Posterior cingulate gyrus (tissue), 11 donors: ENCODE data around the gene GPR45.
A peak's percentile ranks its signal among the peaks of the same experiment; 100 is the strongest.

Experiments
- DNase-seq, 10 donors: peaks; one replicate each; pipeline versions ENCODE4 v3.0.0 to v3.0.0-alpha.2; 2020 to 2021; ENCODE audit warnings: mixed read lengths in 3 of 10
- intact Hi-C: fragments of 100-400 bp; cut with DNase I; formaldehyde crosslinking; loops from one replicate; pipeline ENCODE4 v1.15.1; 2023

The GPR45 gene

DNA sequence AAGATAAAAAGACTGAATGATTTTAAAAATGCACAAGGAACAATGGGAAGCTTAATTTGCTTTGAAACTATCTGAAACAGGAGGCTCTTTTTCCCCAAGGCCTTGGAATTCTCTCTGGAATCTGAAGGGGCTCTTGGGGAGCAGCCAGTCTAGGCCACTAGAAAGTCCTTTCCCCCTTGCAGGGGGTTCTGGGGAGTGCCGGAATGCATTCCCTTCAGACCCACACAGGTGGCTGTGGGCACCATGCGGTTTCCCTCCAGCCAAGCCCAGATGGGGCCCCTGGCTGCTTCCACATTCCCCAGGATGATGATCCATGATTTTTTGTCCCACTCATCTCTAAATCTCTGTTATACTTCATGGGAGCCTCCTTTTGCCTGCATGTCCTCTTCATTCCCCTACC is 10.7 kb downstream of the GPR45 start:
- no peak for DNase-seq
- intact Hi-C loops = no loop called here

DNA sequence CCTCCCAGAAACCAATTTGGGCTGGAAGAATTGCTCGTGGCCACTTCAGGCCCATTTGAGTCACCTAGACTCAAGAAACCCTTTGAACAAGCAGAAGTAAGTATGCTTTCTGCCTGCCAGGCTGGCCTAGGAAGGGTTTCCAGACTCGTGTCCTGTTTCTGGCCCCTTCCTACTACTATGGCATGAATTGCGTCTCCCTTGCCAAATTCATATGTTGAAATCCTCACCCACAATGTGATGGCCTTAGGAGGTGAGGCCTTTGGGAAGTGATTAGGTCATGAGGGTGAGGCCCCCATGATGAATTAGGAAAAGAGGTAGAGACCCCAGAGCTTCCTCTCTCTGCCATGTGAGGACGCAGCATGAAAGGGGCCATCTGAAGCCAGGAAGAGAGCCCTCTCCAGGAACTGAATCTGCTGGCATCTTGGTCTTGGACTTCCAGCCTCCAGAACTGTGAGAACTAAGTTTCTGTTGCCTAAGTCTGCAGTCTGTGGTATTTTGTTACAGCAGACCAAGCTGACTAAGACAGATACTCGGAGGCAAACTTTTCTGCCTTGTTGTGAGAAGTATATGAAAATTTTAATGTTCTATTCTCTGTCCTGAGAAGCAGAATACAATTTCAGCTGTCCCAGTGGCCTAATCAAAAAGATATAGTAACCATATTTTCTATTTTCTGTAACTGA is 13.1 kb downstream of the GPR45 start:
- no peak for DNase-seq
- intact Hi-C loops = no loop called here

DNA sequence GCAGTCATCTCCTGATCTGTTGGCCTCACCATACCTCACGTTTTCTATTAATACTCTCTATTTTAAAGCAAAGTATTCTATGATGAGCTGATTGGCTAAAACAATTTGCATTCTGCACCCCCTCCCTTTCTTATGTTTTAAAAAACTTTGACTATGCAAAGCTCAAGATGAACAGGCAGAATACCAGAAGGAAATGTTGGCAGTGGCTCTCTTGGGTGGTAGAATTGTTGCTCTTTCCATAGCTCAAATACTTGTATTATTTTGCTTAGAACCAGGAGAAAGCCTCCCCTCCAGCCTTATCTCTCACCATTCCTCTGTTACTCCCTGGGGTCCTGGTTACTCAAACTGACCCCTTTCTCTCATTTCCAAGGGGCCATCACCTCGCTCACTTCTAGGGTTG is 14.4 kb downstream of the GPR45 start:
- DNase-seq = no peak
- intact Hi-C loops = no loop called here

DNA sequence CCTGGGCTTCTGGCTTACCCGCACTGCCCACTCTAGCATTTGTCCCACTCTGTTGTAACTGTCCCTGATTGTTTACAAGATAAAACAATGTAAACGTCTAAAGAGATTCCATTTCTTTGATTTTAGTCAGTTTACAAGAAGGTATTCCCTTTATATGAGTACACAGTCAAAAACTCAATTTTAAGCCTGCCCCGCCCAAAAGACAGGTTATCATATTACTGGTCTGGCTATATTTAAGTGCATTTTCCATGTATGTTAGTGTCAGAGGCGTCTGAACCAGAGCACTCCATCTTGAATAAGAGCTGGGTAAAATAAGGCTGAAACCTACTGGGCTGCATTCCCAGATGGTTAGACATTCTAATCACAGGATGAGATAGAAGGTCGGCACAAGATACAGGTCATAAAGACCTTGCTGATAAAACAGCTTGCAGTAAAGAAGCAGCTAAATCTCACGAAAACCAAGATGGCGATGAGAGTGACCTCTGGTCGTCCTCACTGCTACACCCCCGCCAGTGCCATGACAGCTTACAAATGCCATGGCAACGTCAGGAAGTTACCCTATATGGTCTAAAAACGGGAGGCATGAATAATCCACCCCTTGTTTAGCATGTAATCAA is 15.0 kb downstream of the GPR45 start:
- no peak for DNase-seq
- intact Hi-C loops = no loop called here

DNA sequence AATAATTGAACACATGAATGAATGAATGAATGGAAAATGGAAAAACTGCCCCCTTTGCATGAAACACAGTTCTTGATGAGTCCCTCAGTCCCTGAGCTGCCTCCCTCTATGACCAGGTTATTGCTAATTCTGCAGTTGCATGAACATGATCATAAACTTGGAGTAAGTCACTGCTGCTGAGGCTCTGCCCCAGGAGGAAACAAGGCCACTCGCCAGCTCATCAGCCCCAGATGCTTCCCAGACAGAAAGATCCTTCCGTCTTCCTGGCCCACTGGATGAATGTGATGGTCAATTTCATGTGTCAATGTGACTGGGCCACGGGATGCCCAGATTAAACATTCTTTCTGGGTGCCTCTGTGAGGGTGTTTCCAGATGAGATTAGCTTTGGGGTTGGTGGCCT is 16.4 kb downstream of the GPR45 start:
- no peak for DNase-seq
- intact Hi-C loops = no loop called here

DNA sequence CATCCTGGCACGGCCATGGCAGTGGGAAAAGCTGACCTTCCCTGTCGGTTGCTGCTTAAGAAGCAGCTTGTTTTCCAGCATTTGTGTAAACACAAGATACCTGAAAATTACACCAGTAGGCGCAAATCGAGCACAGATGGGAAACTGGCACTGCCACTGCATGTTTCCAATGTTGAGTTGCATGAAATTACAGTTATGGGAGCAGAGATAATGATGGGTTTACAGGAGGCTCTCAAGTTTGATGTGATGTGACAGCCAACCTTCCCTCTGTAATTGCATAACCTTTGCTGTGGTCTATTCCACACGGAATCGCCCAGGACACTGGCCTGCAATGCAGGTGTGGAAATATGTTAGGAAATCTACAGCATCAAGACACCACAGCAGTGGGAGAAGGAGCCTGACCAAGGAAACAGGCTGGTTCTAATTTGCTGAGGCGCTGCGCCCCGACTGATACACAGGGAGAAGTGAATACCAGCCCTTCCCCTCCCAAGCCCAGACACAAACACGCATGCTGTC is 17.4 kb downstream of the GPR45 start:
- no peak for DNase-seq
- intact Hi-C loops = no loop called here

DNA sequence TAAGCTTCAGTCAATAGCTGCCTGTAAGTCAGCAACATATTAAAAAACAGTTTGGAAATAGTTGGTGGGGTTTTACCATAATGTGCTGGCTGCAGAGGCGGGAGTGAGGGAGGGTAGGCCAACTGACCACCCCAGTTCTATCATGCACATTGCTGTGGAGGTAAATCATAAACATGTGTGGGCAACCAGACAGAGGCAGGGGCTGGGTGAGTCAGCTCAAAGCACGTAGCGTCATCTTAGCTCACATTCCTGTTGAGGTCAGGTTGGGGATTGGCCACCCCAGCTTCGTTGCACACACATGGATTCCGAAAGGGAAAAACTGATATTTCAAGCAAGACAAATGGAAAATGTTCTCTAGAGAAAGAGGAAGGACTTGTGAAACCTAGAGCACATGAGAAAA is 19.5 kb downstream of the GPR45 start:
- DNase-seq = no peak
- intact Hi-C loops = no loop called here

DNA sequence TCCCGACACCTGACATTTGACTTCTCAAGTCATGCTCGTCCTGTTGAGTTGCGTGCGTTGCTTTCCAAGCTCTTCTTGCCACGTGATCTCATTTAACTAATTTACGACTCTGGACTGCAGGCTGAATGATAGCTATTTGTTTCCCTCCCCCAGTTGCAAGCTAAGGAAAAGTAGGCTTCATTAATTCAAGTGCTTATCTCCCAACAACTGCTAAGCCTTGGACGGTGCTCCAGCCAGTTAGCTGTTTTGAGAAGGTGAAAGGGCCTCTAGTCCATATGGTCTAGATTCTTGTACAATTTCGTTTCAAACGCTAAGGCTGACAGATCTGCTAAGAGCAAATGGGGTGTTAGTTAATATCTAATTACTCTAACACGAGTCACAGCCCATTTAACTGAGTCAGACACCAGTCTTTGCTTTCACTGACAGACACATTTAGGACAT is 21.1 kb downstream of the GPR45 start:
- intact Hi-C loops = no loop called here

DNA sequence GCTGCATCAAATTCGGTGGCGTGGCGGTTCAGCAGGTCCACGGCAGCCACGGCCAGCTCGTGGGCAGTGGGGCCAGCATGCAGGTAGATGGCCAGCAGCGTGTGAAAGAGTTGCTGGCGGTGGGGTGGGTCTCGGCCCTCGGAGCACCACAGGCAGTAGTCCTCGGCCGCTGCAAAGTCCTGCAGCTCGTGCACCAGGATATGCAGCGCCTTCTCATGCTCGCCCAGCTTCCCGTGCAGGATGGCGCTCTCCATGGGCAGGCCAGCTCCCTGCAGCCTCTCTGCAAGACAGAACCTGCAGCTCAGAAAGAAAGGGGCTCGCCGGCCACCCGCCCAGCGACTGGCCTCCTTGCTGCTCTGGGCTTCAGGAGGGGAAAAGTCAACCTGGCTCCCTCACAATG is 27.9 kb downstream of the GPR45 start:
- DNase-seq = no peak
- intact Hi-C loops = no loop called here

More for the DNA sequence above, 21.1 kb downstream of the GPR45 start:
- no peak for DNase-seq

DNA sequence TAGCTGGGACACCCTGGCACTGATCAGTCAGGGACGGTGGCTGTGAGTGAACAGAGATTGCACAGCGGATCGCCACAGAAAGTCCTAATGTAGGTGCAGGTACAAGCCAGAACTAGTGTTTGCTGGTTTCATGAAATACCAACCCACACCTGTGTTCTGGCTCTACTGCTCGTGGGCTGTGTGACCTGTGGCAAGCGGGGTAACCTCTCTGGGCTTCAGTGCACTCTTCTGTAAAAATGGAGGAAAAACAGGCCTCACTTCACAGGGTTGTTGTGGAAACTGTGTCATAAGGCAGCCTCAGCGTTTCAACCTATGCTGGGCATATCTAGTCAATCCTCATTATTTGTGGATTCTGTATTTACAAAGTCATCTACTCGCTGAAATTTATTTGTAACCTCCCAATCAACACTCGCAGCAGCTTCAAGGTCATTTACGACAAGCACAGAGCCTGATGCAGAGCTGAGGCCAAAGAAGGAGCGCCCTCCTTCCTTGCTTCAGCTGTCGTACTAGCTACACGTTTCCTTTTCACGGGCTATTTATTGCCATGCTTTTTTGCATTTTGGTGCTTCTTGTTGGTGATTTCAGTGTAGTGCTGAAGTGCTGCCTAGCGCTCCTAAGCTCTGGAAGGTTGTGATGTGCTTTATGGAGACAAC is 30.0 kb downstream of the GPR45 start:
- intact Hi-C loops = no loop called here
- no peak for DNase-seq

DNA sequence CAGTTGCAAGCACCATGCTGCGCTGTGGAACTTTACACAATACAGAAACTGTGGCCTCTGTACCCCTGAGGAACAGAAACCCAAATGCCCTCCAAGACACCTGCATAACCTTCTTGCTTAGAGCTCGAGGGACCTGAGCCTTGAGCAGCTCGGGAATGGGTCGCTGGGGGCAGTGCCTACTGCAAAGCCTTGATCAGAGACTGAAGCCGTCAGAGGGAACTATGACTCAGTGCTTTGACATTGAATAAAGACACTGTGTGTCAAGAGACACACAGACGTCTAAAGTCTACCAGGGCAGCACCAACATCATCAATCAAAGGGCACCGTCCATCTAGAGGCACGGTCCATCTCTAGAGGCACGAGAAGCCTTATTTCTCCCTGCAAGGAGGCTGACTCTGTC is 30.6 kb downstream of the GPR45 start:
- intact Hi-C loops = no loop called here
- DNase-seq = no peak

DNA sequence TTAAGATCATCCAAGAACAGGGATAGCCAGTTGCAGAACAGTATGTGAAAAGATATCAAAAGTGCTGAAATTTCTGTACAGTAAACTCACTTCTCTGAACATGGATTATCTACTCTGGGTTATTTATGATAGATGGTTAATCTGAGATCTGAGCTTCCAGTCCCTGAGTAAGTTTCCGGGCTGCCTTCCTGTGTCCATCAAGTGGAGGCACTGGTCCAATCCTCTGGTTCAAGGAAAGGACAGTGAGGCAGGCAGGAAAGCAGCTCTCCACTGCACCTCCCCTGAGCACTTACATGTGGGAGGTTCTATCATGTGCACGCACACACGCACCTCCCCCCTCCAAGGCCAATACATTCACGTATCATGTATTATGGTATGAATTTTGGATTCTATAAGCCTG is 32.5 kb downstream of the GPR45 start:
- intact Hi-C loops = no loop called here
- DNase-seq = no peak

DNA sequence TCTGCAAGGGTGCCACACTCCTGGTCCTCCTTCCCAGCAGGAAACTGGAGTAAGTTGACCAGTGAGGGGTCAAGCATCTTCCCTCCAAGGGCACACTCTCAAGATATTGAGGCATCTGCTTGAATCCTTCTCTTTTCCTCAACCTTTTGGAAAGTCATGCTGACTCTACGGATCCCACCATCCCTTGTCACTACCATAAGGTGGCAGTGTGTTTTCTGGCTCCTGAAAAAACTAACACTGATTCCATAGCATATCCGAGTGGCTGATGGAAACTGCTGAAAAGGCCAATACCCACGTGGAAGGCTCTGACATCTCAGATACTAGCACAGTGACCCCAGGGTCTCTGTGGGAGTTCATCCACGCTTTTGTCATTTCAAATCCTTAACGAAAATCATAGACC is 37.1 kb downstream of the GPR45 start:
- intact Hi-C loops = no loop called here
- DNase-seq = no peak

DNA sequence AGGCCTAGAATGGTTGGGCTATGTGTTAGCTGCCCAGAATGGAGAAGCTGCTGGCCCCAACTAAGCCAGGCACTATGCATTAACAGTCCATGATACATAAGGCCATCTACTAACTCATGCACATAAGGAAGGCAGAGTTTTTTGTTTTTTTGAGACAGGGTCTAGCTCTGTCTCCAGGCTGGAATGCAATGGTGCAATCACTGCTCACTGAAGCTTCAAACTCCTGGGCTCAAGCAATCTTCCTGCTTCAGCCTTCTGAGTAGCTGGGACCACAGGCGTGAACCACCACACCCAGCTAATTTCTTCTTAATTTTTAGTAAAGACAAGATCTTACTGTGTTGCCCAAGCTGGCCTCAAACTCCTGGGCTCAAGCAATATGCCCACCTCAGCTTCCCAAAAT is 37.6 kb downstream of the GPR45 start:
- no peak for DNase-seq

DNA sequence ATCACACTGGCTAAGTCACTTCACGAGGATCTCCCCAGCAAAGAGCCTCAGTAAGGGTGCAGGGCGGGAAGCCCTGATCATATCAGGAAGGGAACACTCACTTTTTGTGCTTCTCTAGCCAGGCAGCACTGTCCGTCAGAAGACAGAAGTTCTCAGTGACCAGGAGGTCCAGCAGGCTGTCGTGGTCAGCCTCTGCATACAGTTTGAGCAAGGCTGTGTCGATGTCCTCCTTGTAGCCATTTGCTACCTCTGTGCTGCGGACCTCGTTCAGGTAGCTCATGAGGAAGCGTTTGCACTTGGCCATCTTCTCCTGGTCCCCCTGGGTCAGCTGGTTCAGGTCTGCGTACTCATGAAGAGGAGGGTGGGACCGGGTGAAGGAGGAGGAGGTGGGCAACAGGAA is 38.7 kb downstream of the GPR45 start:
- no peak for DNase-seq
- intact Hi-C loops = no loop called here

More for the DNA sequence above, 37.6 kb downstream of the GPR45 start:
- intact Hi-C loops = no loop called here

DNA sequence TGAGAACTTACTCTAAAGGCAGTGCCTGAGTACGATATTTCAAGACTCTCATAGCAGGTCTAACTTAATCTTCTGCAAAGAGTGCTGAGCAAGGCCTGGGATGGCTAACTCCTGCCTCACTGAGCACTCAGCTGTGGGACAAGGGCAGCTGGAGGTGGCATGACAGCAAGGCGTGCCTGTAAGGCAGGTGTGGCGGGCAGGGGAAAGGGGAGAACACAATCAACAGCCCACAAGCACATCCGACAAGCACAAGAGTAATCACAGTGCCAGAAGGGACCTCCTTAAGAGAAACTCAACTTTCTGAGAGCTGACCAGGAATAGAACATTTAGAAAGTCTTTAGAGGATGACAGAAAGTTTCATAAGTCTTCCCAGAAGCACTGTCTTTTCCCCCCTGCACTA is 42.0 kb downstream of the GPR45 start:
- no peak for DNase-seq
- intact Hi-C loops = no loop called here

DNA sequence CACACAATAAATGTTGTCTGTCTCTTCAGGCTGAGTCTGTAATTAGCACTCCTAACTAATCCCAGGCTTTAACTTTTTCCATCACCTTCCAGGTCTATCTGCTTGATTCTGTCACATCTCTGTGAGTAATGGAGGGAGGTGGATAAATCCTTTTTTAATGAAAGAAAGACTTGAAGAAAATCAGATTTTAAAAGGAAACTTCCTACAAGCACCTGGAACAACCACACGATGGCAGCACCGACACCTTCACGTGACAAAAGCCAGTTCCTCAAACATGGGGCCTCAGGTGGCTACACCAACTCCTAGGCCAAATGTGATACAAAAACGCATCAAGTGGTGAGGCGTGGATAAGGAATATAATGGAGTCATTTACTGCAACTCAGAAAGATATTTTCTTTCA is 46.1 kb downstream of the GPR45 start:
- intact Hi-C loops = no loop called here
- peak in 1 of 10 donors; percentile 74 for DNase-seq

DNA sequence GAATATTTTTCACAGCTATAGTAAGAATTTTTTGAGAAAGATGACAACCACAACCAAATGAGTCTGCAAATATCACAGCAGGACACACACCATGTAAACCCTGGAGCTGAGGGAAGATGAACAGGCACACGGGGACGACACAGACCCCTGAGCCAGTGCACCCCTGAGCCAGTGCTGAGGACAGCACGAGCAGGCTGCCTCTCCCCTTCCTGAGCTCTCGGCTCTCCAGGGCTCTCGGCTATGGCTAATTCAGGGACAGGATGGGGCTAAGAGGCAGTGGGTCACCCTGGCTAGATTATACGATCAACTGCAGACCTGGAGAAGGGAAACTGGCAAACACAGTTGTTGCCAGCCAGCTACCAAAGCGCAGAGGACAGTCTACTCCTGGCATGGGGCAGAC is 46.6 kb downstream of the GPR45 start:
- intact Hi-C loops = no loop called here
- no peak for DNase-seq

DNA sequence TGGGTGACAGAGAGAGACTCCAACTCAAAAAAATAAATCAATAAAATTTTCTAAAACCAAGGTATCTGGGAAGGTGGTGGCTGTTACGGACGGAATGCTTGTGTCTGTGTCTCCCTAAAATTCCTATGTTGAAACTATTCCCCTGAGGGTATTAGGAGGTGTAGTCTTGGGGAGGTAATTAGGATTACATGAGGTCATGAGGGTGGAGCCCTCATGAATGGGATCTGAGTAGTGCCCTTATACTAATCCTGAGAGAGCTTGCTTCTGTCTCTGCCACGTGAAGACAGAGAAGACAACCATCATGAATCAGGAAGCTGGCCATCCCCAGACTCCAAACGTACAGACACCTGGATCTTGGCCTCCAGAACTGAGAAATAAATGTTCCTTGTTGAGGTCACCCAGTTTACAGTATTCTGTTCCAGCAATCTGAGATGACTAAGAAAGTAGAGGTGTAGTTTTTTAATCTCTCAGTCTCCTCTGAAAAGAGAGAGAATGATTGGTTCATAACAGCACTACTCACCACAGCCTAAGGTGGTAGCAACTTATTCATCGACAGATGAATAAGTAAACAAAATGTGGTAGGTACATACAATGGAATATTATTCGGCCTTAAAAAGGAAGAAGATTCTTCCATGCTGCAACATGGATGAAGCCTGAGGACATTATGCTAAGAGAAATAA is 49.6 kb downstream of the GPR45 start:
- intact Hi-C loops = no loop called here
- no peak for DNase-seq

DNA sequence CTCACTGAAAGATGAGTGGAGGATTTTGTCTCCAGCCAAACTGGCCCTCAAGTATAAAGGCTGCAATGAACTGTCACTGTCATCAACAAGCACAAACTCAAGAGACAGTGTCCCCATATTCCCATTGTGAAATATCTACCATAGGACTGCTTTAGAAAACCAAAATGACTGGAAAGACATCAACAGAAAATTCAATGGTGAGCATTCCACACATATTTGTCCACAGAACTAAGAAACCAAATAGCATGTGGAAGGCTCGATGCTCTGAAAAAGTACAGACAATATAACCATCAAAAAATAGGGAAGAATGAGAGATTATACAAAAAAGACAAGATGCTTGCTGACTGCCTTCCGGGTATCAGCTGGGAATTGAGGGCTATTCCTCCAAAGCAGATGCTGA is 50.4 kb downstream of the GPR45 start:
- intact Hi-C loops = no loop called here
- no peak for DNase-seq
